GM21619 (cell line): ENCODE results near the gene HOXD3.

Experiments
- ATAC-seq: cut with Tn5 transposase; IDR thresholded peaks from one replicate; pipeline ENCODE4 v1.9.1; 2021; ENCODE audit not compliant: unreplicated experiment

Gene HOXD3

GRCh38 chr2:176156807-176157498, at the start of gene HOXD3:
HOXD3 (plus strand) TSS chr2:176157307; CDS start chr2:176169115, 11,808 bp downstream.
- no peak for ATAC-seq

- no peak for ATAC-seq
These were observed 49.4 kb upstream of the HOXD3 start for GRCh38 chr2:176107731-176108181.

- ATAC-seq = no peak
These were observed 47.8 kb upstream of the HOXD3 start for GRCh38 chr2:176109192-176109901.

- ATAC-seq = no peak
These were observed 47.2 kb upstream of the HOXD3 start for GRCh38 chr2:176109946-176110345.

- ATAC-seq = no peak
These were observed 46.4 kb upstream of the HOXD3 start for GRCh38 chr2:176110415-176111308.

- no peak for ATAC-seq
These were observed 45.8 kb upstream of the HOXD3 start for GRCh38 chr2:176111309-176111663.

GRCh38 chr2:176111846-176112374, 45.2 kb upstream of the HOXD3 start:
- no peak for ATAC-seq

- no peak for ATAC-seq
These were observed 44.5 kb upstream of the HOXD3 start for GRCh38 chr2:176112375-176113302.

GRCh38 chr2:176114120-176114929, 42.8 kb upstream of the HOXD3 start:
- ATAC-seq = no peak

- no peak for ATAC-seq
These were observed 42.0 kb upstream of the HOXD3 start for GRCh38 chr2:176114930-176115625.

GRCh38 chr2:176115883-176116813, 41.0 kb upstream of the HOXD3 start, which contains the start of gene HOXD10:
HOXD10 (plus strand) TSS chr2:176116778; CDS start chr2:176116834, 56 bp downstream.
- no peak for ATAC-seq

GRCh38 chr2:176117162-176117822, 39.8 kb upstream of the HOXD3 start:
- ATAC-seq = no peak

GRCh38 chr2:176117823-176118371, 39.2 kb upstream of the HOXD3 start:
- ATAC-seq = no peak

- ATAC-seq = no peak
These were observed 38.3 kb upstream of the HOXD3 start for GRCh38 chr2:176118601-176119339.

GRCh38 chr2:176120364-176121189, 36.5 kb upstream of the HOXD3 start:
- no peak for ATAC-seq
